Naive B cell (primary cell): ENCODE data around the gene LEMD3. TPM values are rescaled to one million over a fixed set of nuclear protein-coding genes. Genes with fewer than 3 reads are reported as not detected.

ENCODE experiments used
- polyA plus RNA-seq, 6 donors: library from polyadenylated mRNA; unstranded; fragments of 300-500 nt; fragmentation: Illumina TruSeq; gene quantifications; one replicate each; pipeline ENCODE4 v1.2.3, GENCODE V29; 2021; ENCODE audit warnings: low read depth in 6 of 6

The LEMD3 gene
- polyA plus RNA-seq, 6 donors from 2014 or later = 23.1 to 53.9 (median 41.2) TPM

Other genes starting within 250 kb of the LEMD3 start
- not detected for gene WIF1, start 48.3 kb upstream of the LEMD3 start, polyA plus RNA-seq
- 1 to 10 TPM in 1 of 6 donors, under 1 TPM in 4, not detected in 1; 0.23 to 1.2 (median 0.47) TPM for gene MSRB3, start 109.1 kb downstream of the LEMD3 start, polyA plus RNA-seq